ENCODE measurements around the gene ABHD8. TPM values are rescaled to one million over a fixed set of nuclear protein-coding genes. Genes with fewer than 3 reads are reported as not detected.

The ABHD8 gene
- polyA plus RNA-seq, 1 donor from 2014 or later: 8.5 TPM

GRCh38 chr19:17319473-17320238, 16.4 kb upstream of the ABHD8 start:
- Mint-ChIP-seq H3K27me3 (no peaks in the 10 kb centered on the region), H3K27ac (no peak overlapping the region), H3K4me3 (no peak overlapping the region), H3K36me3 (peaks cover 11% of the 10 kb centered on the region), H3K9me3 (no peaks in the 10 kb centered on the region), H3K4me1 (no peaks in the 10 kb centered on the region)

- no peak overlapping the region for H3K4me3 Mint-ChIP-seq
- H3K36me3 Mint-ChIP-seq: peaks cover 12% of the 10 kb centered on the region
- H3K27me3 Mint-ChIP-seq: no peaks in the 10 kb centered on the region
- no peaks in the 10 kb centered on the region for H3K4me1 Mint-ChIP-seq
- no peak overlapping the region for H3K27ac Mint-ChIP-seq
- no peaks in the 10 kb centered on the region for H3K9me3 Mint-ChIP-seq
These were observed 15.7 kb upstream of the ABHD8 start for GRCh38 chr19:17318966-17319365.

GRCh38 chr19:17314007-17314593, 10.9 kb upstream of the ABHD8 start:
- H3K4me3 Mint-ChIP-seq: peak overlapping the region in 1 of 4 donors; percentile 32
- H3K36me3 Mint-ChIP-seq: peaks cover 9% of the 10 kb centered on the region
- peaks cover 4 to 16% (median 12%) of the 10 kb centered on the region in 3 donors for H3K4me1 Mint-ChIP-seq
- H3K27ac Mint-ChIP-seq: no peak overlapping the region
- H3K9me3 Mint-ChIP-seq: no peaks in the 10 kb centered on the region
- no peaks in the 10 kb centered on the region for H3K27me3 Mint-ChIP-seq

- peaks cover 9% of the 10 kb centered on the region for H3K36me3 Mint-ChIP-seq
- H3K4me1 Mint-ChIP-seq: peaks cover 6 to 23% (median 20%) of the 10 kb centered on the region in 3 donors
- H3K4me3 Mint-ChIP-seq: peak overlapping the region in 1 of 4 donors; percentile 83
- H3K27ac Mint-ChIP-seq: no peak overlapping the region
- H3K27me3 Mint-ChIP-seq: no peaks in the 10 kb centered on the region
- no peaks in the 10 kb centered on the region for H3K9me3 Mint-ChIP-seq
These were observed 9.2 kb upstream of the ABHD8 start for GRCh38 chr19:17312189-17313113.

GRCh38 chr19:17311455-17312188, 8.4 kb upstream of the ABHD8 start:
- H3K27ac Mint-ChIP-seq: no peak overlapping the region
- H3K4me3 Mint-ChIP-seq: peak overlapping the region in 3 of 4 donors; percentile 34 to 83 (median 83)

GRCh38 chr19:17309965-17310461, 6.8 kb upstream of the ABHD8 start:
- peak overlapping the region in 2 of 3 donors; percentile 65 to 75 for H3K27ac Mint-ChIP-seq
- peaks cover 15 to 30% (median 26%) of the 10 kb centered on the region in 3 donors for H3K4me1 Mint-ChIP-seq
- H3K9me3 Mint-ChIP-seq: no peaks in the 10 kb centered on the region
- H3K36me3 Mint-ChIP-seq: peaks cover 1% of the 10 kb centered on the region
- H3K27me3 Mint-ChIP-seq: no peaks in the 10 kb centered on the region
- H3K4me3 Mint-ChIP-seq: peak overlapping the region; percentile 83 to 98 (median 96)

More at GRCh38 chr19:17311455-17312188, 8.4 kb upstream of the ABHD8 start:
- Mint-ChIP-seq H3K4me1 (peaks cover 6 to 23% (median 21%) of the 10 kb centered on the region in 3 donors), H3K9me3 (no peaks in the 10 kb centered on the region), H3K27me3 (no peaks in the 10 kb centered on the region), H3K36me3 (peaks cover 5% of the 10 kb centered on the region)

GRCh38 chr19:17309198-17309964, 6.2 kb upstream of the ABHD8 start, which contains the start of gene DDA1:
Gene DDA1, plus strand, starts transcription at chr19:17309563. Its CDS starts 92 bp downstream, at chr19:17309655.
- Mint-ChIP-seq H3K36me3 (peaks cover 1% of the 10 kb centered on the region), H3K27ac (peak within 1 kb of the TSS; percentile 65 to 90 (median 75)), H3K27me3 (no peaks in the 10 kb centered on the region), H3K4me1 (peaks cover 19 to 34% (median 31%) of the 10 kb centered on the region in 3 donors), H3K9me3 (no peaks in the 10 kb centered on the region), H3K4me3 (peak within 1 kb of the TSS; percentile 83 to 98 (median 96))

- Mint-ChIP-seq H3K27ac (no peak overlapping the region), H3K27me3 (no peaks in the 10 kb centered on the region), H3K4me1 (peaks cover 27 to 38% (median 35%) of the 10 kb centered on the region in 3 donors), H3K36me3 (no peaks in the 10 kb centered on the region), H3K4me3 (peak overlapping the region; percentile 8 to 100 (median 40)), H3K9me3 (no peaks in the 10 kb centered on the region)
These were observed 4.7 kb upstream of the ABHD8 start for GRCh38 chr19:17307876-17308377.

- peak overlapping the region; percentile 90 to 100 (median 95) for H3K4me3 Mint-ChIP-seq
- H3K27ac Mint-ChIP-seq: peak overlapping the region in 2 of 3 donors; percentile 19 to 59
- no peaks in the 10 kb centered on the region for H3K36me3 Mint-ChIP-seq
- peaks cover 34 to 39% (median 39%) of the 10 kb centered on the region in 3 donors for H3K4me1 Mint-ChIP-seq
- no peaks in the 10 kb centered on the region for H3K9me3 Mint-ChIP-seq
- no peaks in the 10 kb centered on the region for H3K27me3 Mint-ChIP-seq
These were observed 3.1 kb upstream of the ABHD8 start for GRCh38 chr19:17306285-17306714.

GRCh38 chr19:17305517-17306284, 2.5 kb upstream of the ABHD8 start, which contains the start of gene MRPL34:
Gene MRPL34, plus strand, starts transcription at chr19:17305872. Its CDS starts 21 bp downstream, at chr19:17305893.
- Mint-ChIP-seq H3K4me3 (peak within 1 kb of the TSS; percentile 90 to 100 (median 95)), H3K4me1 (peaks cover 34 to 39% (median 38%) of the 10 kb centered on the region in 3 donors), H3K27me3 (no peaks in the 10 kb centered on the region), H3K9me3 (no peaks in the 10 kb centered on the region), H3K27ac (peak within 1 kb of the TSS; percentile 92 to 97 (median 92)), H3K36me3 (no peaks in the 10 kb centered on the region)

- H3K36me3 Mint-ChIP-seq: no peaks in the 10 kb centered on the region
- H3K27ac Mint-ChIP-seq: peak overlapping the region; percentile 92 to 97 (median 92)
- H3K4me3 Mint-ChIP-seq: peak overlapping the region; percentile 90 to 100 (median 95)
- H3K9me3 Mint-ChIP-seq: no peaks in the 10 kb centered on the region
- peaks cover 34 to 36% (median 34%) of the 10 kb centered on the region in 3 donors for H3K4me1 Mint-ChIP-seq
- H3K27me3 Mint-ChIP-seq: no peaks in the 10 kb centered on the region
These were observed 1.9 kb upstream of the ABHD8 start for GRCh38 chr19:17305216-17305516.

GRCh38 chr19:17304386-17305215, 1.4 kb upstream of the ABHD8 start:
- H3K4me1 Mint-ChIP-seq: peaks cover 32 to 35% (median 34%) of the 10 kb centered on the region in 3 donors
- no peaks in the 10 kb centered on the region for H3K9me3 Mint-ChIP-seq
- no peaks in the 10 kb centered on the region for H3K36me3 Mint-ChIP-seq
- H3K27ac Mint-ChIP-seq: peak overlapping the region; percentile 92 to 97 (median 92)
- no peaks in the 10 kb centered on the region for H3K27me3 Mint-ChIP-seq
- peak overlapping the region; percentile 58 to 100 (median 93) for H3K4me3 Mint-ChIP-seq

Measured in IgD-negative memory B cell (primary cell).